ENCODE results near the gene CDC42EP2.

DNA sequence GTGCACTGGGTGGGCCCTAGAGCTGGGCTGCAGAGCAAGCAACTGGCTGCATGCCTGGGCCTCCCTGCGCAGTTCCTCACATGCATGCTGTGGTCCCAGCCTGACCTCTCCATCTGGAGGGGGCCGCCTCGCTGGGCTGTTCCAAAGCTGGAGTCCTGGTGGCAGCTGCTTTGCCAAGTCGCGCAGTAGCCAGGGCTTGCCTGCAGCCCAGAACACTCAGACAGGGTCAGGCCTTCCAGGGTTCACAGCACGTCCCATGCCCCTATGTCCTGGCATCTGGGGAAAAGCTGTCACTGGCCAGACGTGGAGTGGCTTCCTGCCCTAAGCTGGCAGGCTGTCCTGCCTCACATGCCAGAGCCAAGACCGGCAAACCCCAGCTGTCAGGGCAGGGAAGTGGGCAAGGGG is 16.5 kb upstream of the CDC42EP2 start:
- TF ChIP-seq, protein P1, sequence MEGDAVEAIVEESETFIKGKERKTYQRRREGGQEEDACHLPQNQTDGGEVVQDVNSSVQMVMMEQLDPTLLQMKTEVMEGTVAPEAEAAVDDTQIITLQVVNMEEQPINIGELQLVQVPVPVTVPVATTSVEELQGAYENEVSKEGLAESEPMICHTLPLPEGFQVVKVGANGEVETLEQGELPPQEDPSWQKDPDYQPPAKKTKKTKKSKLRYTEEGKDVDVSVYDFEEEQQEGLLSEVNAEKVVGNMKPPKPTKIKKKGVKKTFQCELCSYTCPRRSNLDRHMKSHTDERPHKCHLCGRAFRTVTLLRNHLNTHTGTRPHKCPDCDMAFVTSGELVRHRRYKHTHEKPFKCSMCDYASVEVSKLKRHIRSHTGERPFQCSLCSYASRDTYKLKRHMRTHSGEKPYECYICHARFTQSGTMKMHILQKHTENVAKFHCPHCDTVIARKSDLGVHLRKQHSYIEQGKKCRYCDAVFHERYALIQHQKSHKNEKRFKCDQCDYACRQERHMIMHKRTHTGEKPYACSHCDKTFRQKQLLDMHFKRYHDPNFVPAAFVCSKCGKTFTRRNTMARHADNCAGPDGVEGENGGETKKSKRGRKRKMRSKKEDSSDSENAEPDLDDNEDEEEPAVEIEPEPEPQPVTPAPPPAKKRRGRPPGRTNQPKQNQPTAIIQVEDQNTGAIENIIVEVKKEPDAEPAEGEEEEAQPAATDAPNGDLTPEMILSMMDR (IDR thresholded peaks at IDR 0.05), result no peak
- no peak for TF ChIP-seq POLR2A (IDR thresholded peaks at IDR 0.05)
